ENCODE measurements around the gene CASP6.

- TF ChIP-seq, protein P1, sequence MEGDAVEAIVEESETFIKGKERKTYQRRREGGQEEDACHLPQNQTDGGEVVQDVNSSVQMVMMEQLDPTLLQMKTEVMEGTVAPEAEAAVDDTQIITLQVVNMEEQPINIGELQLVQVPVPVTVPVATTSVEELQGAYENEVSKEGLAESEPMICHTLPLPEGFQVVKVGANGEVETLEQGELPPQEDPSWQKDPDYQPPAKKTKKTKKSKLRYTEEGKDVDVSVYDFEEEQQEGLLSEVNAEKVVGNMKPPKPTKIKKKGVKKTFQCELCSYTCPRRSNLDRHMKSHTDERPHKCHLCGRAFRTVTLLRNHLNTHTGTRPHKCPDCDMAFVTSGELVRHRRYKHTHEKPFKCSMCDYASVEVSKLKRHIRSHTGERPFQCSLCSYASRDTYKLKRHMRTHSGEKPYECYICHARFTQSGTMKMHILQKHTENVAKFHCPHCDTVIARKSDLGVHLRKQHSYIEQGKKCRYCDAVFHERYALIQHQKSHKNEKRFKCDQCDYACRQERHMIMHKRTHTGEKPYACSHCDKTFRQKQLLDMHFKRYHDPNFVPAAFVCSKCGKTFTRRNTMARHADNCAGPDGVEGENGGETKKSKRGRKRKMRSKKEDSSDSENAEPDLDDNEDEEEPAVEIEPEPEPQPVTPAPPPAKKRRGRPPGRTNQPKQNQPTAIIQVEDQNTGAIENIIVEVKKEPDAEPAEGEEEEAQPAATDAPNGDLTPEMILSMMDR (conservative IDR thresholded peaks at IDR 0.05): no peak
- TF ChIP-seq ZFX (IDR thresholded peaks at IDR 0.05): no peak
Measured at GRCh38 chr4:109723110-109723509, 19.9 kb upstream of the CASP6 start.

Measured in C4-2B (cell line).